Astrocyte of the spinal cord (primary cell): ENCODE measurements around the gene MSL3B.

ENCODE experiments used
- DNase-seq: peaks from one replicate; pipeline ENCODE4 v3.0.0; 2011; ENCODE audit warnings: low read depth, low spot score
- H3K4me3 ChIP-seq: 2 replicates; pipeline ENCODE4 v1.5.1; 2011; ENCODE audit warnings: low read depth, mild to moderate bottlenecking, low read length, moderate library complexity
- CTCF ChIP-seq: IDR thresholded peaks from 2 replicates; pipeline ENCODE4 v1.5.1; 2012; ENCODE audit warnings: low read depth, mild to moderate bottlenecking, low read length, inconsistent platforms
- in situ Hi-C: cut with HindIII; loops from 2 replicates; pipeline ENCODE4 v1.10.0; 2017; ENCODE audit warnings: low sequenced_read_pairs

MSL3B gene

GRCh38 chr2:233831861-233832260 lies 36.3 kb downstream of the MSL3B start:
- in situ Hi-C loops: no loop called here
- TF ChIP-seq CTCF: no peak
- DNase-seq: no peak

GRCh38 chr2:233831011-233831721 lies 37.0 kb downstream of the MSL3B start:
- no peak overlapping the region for H3K4me3 ChIP-seq
- DNase-seq: no peak
- no peak for TF ChIP-seq CTCF
- in situ Hi-C loops: no loop called here

More at GRCh38 chr2:233831861-233832260, 36.3 kb downstream of the MSL3B start:
- H3K4me3 ChIP-seq: no peak overlapping the region

GRCh38 chr2:233830111-233830802 lies 37.9 kb downstream of the MSL3B start:
- in situ Hi-C loops: no loop called here
- no peak overlapping the region for H3K4me3 ChIP-seq
- no peak for TF ChIP-seq CTCF
- no peak for DNase-seq

- no peak for TF ChIP-seq CTCF
- in situ Hi-C loops: no loop called here
Measured at GRCh38 chr2:233829193-233830110, 38.7 kb downstream of the MSL3B start.

GRCh38 chr2:233828546-233829192 lies 39.5 kb downstream of the MSL3B start:
- in situ Hi-C loops: no loop called here
- H3K4me3 ChIP-seq: no peak overlapping the region
- TF ChIP-seq CTCF: no peak
- DNase-seq: no peak

More at GRCh38 chr2:233829193-233830110, 38.7 kb downstream of the MSL3B start:
- H3K4me3 ChIP-seq: no peak overlapping the region
- DNase-seq: no peak

- no peak for TF ChIP-seq CTCF
- H3K4me3 ChIP-seq: no peak overlapping the region
- DNase-seq: no peak
- in situ Hi-C loops: no loop called here
Measured at GRCh38 chr2:233824373-233824772, 43.8 kb downstream of the MSL3B start.
